GM21529 (cell line): ENCODE results near the gene SERPINB1.

Experiments used
- ATAC-seq: cut with Tn5 transposase; IDR thresholded peaks from one replicate; pipeline ENCODE4 v1.9.1; 2021; ENCODE audit not compliant: unreplicated experiment

Gene SERPINB1

GRCh38 chr6:2795162-2795561 lies 46.5 kb downstream of the SERPINB1 start:
- ATAC-seq: no peak

DNA sequence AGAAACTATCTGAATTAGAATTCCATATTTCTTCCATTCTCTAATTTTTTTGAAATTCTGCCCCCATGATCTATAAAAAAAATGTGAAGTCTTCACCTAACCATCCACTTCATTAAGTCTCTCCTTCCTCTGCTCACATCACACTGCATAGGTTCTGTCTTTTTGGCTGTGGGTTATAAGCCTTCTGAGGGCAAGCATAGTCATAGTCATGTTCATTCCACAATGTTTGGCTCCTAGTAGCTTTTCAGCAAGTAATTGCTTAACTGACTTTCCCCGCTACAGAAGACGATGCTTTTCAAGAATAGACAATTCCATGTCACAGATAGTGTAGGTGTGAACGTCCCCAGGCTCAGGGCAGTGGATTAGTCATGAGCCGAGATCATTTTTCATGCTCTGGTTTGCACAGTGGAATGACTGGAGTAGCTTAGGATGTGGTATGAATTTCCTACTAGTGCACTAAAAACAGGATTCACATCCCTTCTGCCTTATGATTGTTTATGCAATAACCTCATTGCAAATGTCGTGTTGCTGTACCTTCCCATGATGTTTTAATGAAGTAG lies 47.4 kb downstream of the SERPINB1 start:
- ATAC-seq: no peak

DNA sequence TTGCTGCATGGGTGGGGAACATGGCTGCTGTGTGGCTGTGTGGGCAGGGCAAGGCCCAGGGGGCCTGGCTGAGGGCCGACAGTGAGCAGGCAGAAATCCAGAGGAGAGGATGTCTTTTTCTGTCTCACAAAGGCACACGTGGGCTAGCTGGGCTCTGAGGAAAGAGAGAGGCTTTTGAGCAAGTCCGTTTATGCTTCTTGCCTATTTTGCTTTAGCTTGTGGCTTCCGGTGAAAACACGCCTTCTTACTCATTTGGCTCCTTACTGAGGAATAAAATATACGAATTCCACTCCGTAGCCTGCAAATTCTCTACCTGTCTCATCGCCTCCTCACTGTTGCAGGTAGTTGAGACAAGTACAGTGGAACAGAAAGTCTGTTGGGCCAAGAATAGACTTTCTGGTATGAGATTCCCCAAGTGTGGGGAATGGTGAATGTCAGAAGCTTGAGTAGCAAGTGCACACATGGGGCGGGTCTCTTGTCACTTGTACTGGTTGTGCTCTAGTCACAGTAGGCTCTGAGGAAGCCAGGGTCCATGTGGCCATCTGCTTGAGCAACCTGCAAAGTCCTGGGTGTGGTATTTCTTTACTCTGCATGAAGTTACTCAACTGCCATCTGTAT lies 48.0 kb downstream of the SERPINB1 start:
- no peak for ATAC-seq

- ATAC-seq: no peak
These were observed 49.1 kb downstream of the SERPINB1 start for GRCh38 chr6:2792330-2793110.

- ATAC-seq: no peak
These were observed 50.2 kb downstream of the SERPINB1 start for GRCh38 chr6:2791450-2791974.

DNA sequence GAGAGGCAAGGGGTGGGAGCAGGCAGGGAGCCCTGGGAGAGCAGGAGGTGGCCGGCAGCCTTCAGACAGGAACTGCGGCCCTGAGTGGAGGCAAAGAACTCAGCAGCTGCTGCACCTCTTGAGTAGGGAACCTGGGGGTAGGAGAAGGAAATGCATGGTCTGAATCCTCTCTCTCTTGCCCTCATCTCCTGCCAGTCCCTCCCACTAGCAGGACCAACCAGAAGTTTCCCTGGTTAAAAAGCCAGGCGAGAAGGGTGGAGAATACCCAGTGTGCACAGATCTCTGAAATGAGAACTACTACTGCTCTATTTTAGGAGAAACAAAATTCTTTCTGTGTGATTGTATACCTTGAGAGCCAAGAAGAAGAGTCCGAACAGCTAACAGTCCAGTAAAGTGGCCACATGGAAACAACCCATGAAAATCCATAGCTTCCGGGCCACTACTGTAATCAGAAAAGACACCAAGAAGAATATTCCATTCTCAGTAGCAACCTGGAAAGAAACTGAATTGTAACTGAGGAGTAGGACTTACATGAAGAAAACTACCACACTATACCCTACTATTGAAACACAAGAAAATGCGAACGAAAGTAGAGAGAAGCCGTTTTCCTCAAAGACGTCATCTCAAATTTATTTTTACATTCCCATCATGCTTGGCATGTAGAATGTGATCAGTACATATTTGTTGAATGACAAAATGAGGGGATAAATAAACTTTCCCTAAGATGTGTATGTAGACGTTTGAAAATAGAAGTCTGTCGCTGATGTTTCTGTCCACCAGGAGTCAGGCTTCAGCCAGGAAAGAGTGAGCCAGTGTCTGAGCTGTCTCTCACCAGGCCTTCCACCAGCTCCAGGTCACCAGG lies 50.8 kb downstream of the SERPINB1 start:
- ATAC-seq: peak; percentile 72

DNA sequence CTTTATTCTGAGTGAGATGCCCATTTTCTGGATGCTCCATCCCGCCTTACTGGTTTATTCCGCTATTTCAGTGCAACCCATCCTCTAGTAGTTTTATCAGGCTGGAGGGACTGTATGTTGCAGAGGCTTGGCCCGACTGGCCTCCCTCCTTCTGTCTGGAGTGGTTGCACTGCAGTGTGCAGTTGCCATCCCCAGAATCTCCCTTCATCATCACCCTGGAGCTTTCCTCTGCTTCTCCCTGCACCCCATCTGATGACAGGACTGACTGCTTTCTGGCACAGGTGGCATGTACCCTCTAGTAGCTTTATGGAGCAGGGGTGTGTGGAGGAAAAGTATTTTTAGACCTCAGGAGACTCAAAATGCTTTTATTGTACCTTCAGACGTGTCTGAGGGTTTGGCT lies 55.4 kb downstream of the SERPINB1 start:
- ATAC-seq: no peak

GRCh38 chr6:2784930-2785329 lies 56.7 kb downstream of the SERPINB1 start:
- no peak for ATAC-seq

DNA sequence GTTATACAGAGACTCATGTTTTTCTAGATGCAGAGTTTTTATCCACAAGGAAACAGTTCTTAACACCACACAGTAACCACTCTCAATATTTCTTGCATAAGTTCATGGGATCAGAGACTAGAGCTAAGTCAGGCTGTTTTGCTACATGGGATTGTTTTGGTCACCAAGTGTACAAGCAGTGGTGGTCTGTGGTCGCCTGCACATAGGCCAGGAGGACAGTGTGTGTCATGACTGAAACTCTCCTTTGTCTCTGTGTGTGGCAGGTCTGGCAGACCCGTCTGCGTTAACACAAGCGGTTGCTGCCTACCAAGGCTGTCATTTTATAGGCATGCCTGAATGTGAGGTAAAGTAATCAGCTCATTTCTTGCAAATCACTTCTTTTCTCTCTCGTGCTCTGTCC lies 57.6 kb downstream of the SERPINB1 start:
- ATAC-seq: no peak

DNA sequence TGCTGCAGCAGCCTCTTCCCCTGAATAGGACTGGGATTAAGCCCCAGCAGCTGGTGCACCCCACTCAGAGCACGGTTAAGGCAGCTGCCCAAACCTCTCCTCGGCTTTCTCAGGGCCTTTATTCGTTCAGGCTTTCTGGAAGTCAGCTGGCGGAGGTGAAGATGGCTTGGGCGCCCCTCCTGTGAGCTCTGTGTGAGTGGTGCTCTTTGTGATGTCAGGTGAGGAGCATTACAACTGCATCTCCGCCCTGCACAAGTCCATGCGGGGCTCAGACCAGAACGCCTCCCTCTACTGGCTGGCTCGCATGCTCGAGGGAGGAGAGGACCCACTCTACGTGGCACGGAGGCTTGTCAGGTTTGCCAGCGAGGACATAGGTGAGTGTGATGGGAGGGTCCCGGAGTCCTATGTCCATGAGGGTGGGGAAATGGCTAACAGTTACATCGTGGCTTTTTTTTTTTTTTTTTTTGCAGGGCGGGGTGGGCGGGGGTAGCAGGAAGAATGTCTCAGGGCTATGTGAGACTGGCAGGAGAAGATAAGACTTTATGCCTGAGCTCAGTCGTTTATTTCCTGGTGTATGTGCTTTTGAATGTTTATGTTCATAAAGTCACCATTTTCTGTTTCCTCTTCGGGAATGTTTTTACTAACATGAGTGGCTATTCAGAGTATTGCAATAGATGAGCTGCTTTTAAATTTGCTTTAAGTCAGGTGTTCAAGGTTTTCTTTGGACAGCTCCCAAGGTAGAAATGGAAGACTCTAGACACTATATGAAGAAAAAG lies 58.3 kb downstream of the SERPINB1 start:
- ATAC-seq: no peak

GRCh38 chr6:2782825-2783187 lies 58.9 kb downstream of the SERPINB1 start:
- no peak for ATAC-seq

DNA sequence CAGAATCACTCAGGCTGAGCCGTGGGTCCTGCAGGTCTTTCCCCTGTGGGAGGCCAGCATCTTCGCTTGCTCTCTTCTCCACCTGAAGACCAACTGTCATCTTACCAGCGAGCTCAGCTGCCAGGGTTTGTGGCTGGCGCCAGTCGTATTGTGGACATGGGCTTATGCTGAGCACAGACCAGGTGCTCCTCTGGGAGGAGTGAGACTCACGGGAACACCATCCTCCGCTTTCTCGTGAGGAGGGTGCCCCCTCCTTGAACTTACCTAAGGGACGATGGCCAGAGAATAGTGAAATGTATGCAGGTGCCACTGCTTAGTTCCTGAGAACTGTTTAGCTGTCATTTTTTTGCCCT lies 59.3 kb downstream of the SERPINB1 start:
- ATAC-seq: no peak
